HepG2 (cell line): ENCODE results near the gene IP6K3. TPM values are rescaled to one million over a fixed set of nuclear protein-coding genes. Genes with fewer than 3 reads are reported as not detected.

ENCODE experiments used
- ATF7-NPFF ChIP-seq: sonication (generic); formaldehyde crosslinking; IDR thresholded peaks from 2 replicates; pipeline ENCODE4 v1.8.1; 2023; ENCODE audit warnings: mild to moderate bottlenecking, low read depth, missing genetic modification reagents, moderate library complexity
- ELF1 ChIP-seq: sonication (generic); formaldehyde crosslinking; IDR thresholded peaks from 2 replicates; pipeline ENCODE4 v1.4.0; 2020; ENCODE audit warnings: missing genetic modification reagents
- FOXA1 ChIP-seq, 2 experiments: fragments of 450-650 bp in 1 of 2; sonication (generic) in 1 of 2; formaldehyde crosslinking in 1 of 2; IDR thresholded peaks; 2 replicates each; pipeline versions ENCODE4 v1.4.0 to v1.6.1; 2016 to 2020; ENCODE audit warnings: missing genetic modification reagents in 1 of 2
- IRX3 ChIP-seq: sonication (generic); formaldehyde crosslinking; IDR thresholded peaks from 2 replicates; pipeline ENCODE4 v1.8.1; 2023; ENCODE audit warnings: mild to moderate bottlenecking, low read depth, missing genetic modification reagents, borderline replicate concordance
- KDM3A ChIP-seq: IDR thresholded peaks from 2 replicates; pipeline ENCODE4 v1.6.1; 2018; ENCODE audit warnings: low read depth, missing compliant biosample characterization
- KLF16 ChIP-seq, 2 experiments: sonication (generic) in 1 of 2; formaldehyde crosslinking in 1 of 2; IDR thresholded peaks; 2 replicates each; pipeline versions ENCODE4 v1.6.1 to v1.8.0; 2016 to 2023; ENCODE audit warnings: missing genetic modification reagents in 2 of 2, missing compliant biosample characterization in 1 of 2
- KLF6 ChIP-seq: IDR thresholded peaks from 2 replicates; pipeline ENCODE4 v1.8.0; 2016; ENCODE audit warnings: missing biosample characterization, missing genetic modification reagents
- POGZ ChIP-seq: sonication (generic); formaldehyde crosslinking; IDR thresholded peaks from 2 replicates; pipeline ENCODE4 v1.4.0; 2020; ENCODE audit warnings: mild to moderate bottlenecking, missing genetic modification reagents
- TCF7L2 ChIP-seq: IDR thresholded peaks from 2 replicates; pipeline ENCODE4 v1.6.1; 2011; ENCODE audit warnings: mild to moderate bottlenecking, low read depth, low read length, moderate library complexity
- TOPORS ChIP-seq: sonication (generic); formaldehyde crosslinking; IDR thresholded peaks from 2 replicates; pipeline ENCODE4 v1.8.0; 2023; ENCODE audit warnings: mild to moderate bottlenecking, missing genetic modification reagents
- ZNF552 ChIP-seq: sonication (generic); formaldehyde crosslinking; IDR thresholded peaks from 2 replicates; pipeline ENCODE4 v1.9.0; 2022; ENCODE audit warnings: missing genetic modification reagents, mild to moderate bottlenecking, borderline replicate concordance
- ZNF749 ChIP-seq: sonication (generic); formaldehyde crosslinking; IDR thresholded peaks from 2 replicates; pipeline ENCODE4 v1.8.0; 2022; ENCODE audit warnings: mild to moderate bottlenecking, missing genetic modification reagents, moderate library complexity, borderline replicate concordance
- ZNF780A ChIP-seq: sonication (generic); formaldehyde crosslinking; IDR thresholded peaks from 2 replicates; pipeline ENCODE4 v1.8.0; 2022; ENCODE audit warnings: mild to moderate bottlenecking, missing genetic modification reagents, moderate library complexity
- polyA plus RNA-seq, 8 experiments: library from polyadenylated mRNA; depleted of rRNA in 3 of 8; stranded (reverse) in 7 of 8; unstranded in 1 of 8; fragments of >200 nt; fragmentation: Illumina TruSeq in 4 of 8; extraction: Trizol in 4 of 8; gene quantifications; 2 replicates each; pipeline versions ENCODE4 v1.2.1 to v1.2.3, GENCODE V29; 2011 to 2016; ENCODE audit warnings: low read depth in 4 of 8, missing spikeins in 1 of 8, mixed read lengths in 1 of 8; ENCODE audit not compliant: insufficient read depth in 1 of 8
- total RNA-seq, 5 experiments: library from RNA; depleted of rRNA; stranded (reverse); fragments of >200 nt; fragmentation: Illumina TruSeq; extraction: Trizol; gene quantifications; 2 replicates each; pipeline ENCODE4 v1.2.3, GENCODE V29; 2016; ENCODE audit warnings: low read depth in 1 of 5
- TF ChIP-seq, protein P1 (sequence below): sonication (generic); formaldehyde crosslinking; IDR thresholded peaks from 2 replicates; pipeline ENCODE4 v1.9.0; 2021; ENCODE audit warnings: missing genetic modification reagents, borderline replicate concordance
- TF ChIP-seq, protein P2 (sequence below): sonication (generic); formaldehyde crosslinking; IDR thresholded peaks from 2 replicates; pipeline ENCODE4 v1.4.0; 2020; ENCODE audit warnings: missing genetic modification reagents, borderline replicate concordance
- TF ChIP-seq, protein P3 (sequence below): sonication (generic); formaldehyde crosslinking; IDR thresholded peaks from 2 replicates; pipeline ENCODE4 v1.4.0; 2020; ENCODE audit warnings: missing genetic modification reagents, borderline replicate concordance
- TF ChIP-seq, protein P4 (sequence below): sonication (generic); formaldehyde crosslinking; IDR thresholded peaks from 2 replicates; pipeline ENCODE4 v1.4.0; 2020; ENCODE audit warnings: low read depth, mild to moderate bottlenecking, missing genetic modification reagents

Gene IP6K3
- total and polyA plus RNA-seq, 2 of the 13 experiments (the other 11 are each of a cell fraction or from before 2014, with no cell fraction given) = 0.11 to 0.18 TPM

DNA sequence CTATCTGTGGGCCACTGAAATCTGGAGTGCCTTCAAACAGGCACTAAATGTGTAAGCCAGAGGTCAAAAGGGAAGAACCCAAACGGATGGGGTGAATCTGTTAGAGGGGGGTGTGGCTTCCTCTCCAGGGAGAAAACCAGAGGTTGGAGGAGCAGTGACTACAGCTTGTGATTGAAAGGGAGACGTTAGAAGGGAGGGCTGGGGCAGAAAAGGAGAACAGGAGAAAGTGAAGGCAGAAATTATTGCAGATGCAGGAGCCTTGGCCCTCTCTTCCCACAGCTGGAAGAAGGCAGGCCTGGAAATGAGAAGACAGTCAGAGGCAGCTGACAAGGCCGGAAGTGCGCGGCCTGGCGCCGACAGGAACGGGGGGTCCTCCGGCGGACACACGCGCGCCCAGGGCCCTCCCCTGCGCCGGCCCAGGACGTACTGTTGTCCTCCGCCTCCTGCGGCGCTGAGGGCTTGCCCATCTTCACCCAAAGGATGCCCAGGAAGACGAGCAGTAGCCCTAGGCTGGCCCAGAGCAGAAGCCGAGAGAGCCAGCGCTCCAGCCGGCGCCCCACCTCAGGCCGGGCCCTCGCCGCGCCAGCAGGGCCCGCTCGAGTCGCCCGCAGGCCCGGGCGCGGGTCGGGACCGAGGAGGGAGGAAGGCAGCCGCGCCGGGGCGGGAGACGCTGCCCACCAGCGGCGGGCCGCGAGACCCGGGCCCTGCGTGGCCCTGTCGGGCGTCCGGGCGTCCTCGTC, 41.4 kb upstream of the IP6K3 start (continued):
- TF ChIP-seq, protein P1, sequence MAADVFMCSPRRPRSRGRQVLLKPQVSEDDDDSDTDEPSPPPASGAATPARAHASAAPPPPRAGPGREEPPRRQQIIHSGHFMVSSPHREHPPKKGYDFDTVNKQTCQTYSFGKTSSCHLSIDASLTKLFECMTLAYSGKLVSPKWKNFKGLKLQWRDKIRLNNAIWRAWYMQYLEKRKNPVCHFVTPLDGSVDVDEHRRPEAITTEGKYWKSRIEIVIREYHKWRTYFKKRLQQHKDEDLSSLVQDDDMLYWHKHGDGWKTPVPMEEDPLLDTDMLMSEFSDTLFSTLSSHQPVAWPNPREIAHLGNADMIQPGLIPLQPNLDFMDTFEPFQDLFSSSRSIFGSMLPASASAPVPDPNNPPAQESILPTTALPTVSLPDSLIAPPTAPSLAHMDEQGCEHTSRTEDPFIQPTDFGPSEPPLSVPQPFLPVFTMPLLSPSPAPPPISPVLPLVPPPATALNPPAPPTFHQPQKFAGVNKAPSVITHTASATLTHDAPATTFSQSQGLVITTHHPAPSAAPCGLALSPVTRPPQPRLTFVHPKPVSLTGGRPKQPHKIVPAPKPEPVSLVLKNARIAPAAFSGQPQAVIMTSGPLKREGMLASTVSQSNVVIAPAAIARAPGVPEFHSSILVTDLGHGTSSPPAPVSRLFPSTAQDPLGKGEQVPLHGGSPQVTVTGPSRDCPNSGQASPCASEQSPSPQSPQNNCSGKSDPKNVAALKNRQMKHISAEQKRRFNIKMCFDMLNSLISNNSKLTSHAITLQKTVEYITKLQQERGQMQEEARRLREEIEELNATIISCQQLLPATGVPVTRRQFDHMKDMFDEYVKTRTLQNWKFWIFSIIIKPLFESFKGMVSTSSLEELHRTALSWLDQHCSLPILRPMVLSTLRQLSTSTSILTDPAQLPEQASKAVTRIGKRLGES = no peak; the same call in 1 of the 2 replicates
- TF ChIP-seq ZNF780A (CRISPR knock-in tag) (no peak), FOXA1 (IDR thresholded peaks at IDR 0.05) (no peak), FOXA1 (CRISPR knock-in tag; IDR thresholded peaks at IDR 0.05) (no peak), POGZ (CRISPR knock-in tag) (no peak), ELF1 (CRISPR knock-in tag) (peak; percentile 89), KLF16 (CRISPR knock-in tag; IDR thresholded peaks at IDR 0.05) (peak in 1 of 2 experiments; percentile 67; a peak in 2 of 4 replicates), ATF7-NPFF (CRISPR knock-in tag) (no peak; the same call in 1 of the 2 replicates), IRX3 (CRISPR knock-in tag) (no peak), TCF7L2 (no peak), TOPORS (CRISPR knock-in tag) (no peak), ZNF749 (no peak), KDM3A (CRISPR knock-in tag) (0 out of 2 replicates have a peak, but pooled peaks have one; percentile 37), KLF6 (CRISPR knock-in tag) (peak; percentile 67; the same call in 1 of the 2 replicates), ZNF552 (CRISPR knock-in tag) (no peak)
- TF ChIP-seq, protein P2, sequence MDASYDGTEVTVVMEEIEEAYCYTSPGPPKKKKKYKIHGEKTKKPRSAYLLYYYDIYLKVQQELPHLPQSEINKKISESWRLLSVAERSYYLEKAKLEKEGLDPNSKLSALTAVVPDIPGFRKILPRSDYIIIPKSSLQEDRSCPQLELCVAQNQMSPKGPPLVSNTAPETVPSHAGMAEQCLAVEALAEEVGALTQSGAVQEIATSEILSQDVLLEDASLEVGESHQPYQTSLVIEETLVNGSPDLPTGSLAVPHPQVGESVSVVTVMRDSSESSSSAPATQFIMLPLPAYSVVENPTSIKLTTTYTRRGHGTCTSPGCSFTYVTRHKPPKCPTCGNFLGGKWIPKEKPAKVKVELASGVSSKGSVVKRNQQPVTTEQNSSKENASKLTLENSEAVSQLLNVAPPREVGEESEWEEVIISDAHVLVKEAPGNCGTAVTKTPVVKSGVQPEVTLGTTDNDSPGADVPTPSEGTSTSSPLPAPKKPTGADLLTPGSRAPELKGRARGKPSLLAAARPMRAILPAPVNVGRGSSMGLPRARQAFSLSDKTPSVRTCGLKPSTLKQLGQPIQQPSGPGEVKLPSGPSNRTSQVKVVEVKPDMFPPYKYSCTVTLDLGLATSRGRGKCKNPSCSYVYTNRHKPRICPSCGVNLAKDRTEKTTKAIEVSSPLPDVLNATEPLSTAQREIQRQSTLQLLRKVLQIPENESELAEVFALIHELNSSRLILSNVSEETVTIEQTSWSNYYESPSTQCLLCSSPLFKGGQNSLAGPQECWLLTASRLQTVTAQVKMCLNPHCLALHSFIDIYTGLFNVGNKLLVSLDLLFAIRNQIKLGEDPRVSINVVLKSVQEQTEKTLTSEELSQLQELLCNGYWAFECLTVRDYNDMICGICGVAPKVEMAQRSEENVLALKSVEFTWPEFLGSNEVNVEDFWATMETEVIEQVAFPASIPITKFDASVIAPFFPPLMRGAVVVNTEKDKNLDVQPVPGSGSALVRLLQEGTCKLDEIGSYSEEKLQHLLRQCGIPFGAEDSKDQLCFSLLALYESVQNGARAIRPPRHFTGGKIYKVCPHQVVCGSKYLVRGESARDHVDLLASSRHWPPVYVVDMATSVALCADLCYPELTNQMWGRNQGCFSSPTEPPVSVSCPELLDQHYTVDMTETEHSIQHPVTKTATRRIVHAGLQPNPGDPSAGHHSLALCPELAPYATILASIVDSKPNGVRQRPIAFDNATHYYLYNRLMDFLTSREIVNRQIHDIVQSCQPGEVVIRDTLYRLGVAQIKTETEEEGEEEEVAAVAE (CRISPR knock-in tag) = no peak
- TF ChIP-seq, protein P3, sequence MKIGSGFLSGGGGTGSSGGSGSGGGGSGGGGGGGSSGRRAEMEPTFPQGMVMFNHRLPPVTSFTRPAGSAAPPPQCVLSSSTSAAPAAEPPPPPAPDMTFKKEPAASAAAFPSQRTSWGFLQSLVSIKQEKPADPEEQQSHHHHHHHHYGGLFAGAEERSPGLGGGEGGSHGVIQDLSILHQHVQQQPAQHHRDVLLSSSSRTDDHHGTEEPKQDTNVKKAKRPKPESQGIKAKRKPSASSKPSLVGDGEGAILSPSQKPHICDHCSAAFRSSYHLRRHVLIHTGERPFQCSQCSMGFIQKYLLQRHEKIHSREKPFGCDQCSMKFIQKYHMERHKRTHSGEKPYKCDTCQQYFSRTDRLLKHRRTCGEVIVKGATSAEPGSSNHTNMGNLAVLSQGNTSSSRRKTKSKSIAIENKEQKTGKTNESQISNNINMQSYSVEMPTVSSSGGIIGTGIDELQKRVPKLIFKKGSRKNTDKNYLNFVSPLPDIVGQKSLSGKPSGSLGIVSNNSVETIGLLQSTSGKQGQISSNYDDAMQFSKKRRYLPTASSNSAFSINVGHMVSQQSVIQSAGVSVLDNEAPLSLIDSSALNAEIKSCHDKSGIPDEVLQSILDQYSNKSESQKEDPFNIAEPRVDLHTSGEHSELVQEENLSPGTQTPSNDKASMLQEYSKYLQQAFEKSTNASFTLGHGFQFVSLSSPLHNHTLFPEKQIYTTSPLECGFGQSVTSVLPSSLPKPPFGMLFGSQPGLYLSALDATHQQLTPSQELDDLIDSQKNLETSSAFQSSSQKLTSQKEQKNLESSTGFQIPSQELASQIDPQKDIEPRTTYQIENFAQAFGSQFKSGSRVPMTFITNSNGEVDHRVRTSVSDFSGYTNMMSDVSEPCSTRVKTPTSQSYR (CRISPR knock-in tag) = no peak
- TF ChIP-seq, protein P4, sequence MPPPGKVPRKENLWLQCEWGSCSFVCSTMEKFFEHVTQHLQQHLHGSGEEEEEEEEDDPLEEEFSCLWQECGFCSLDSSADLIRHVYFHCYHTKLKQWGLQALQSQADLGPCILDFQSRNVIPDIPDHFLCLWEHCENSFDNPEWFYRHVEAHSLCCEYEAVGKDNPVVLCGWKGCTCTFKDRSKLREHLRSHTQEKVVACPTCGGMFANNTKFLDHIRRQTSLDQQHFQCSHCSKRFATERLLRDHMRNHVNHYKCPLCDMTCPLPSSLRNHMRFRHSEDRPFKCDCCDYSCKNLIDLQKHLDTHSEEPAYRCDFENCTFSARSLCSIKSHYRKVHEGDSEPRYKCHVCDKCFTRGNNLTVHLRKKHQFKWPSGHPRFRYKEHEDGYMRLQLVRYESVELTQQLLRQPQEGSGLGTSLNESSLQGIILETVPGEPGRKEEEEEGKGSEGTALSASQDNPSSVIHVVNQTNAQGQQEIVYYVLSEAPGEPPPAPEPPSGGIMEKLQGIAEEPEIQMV (CRISPR knock-in tag) = no peak
